HG03442 (cell line): ENCODE measurements around the gene TRRAP.

Experiments used
- ATAC-seq: cut with Tn5 transposase; IDR thresholded peaks from one replicate; pipeline ENCODE4 v1.9.1; 2021; ENCODE audit warnings: mild to moderate bottlenecking, moderate library complexity; ENCODE audit not compliant: unreplicated experiment

The TRRAP gene

GRCh38 chr7:98887038-98887437 lies 8.7 kb downstream of the TRRAP start:
- ATAC-seq: no peak

DNA sequence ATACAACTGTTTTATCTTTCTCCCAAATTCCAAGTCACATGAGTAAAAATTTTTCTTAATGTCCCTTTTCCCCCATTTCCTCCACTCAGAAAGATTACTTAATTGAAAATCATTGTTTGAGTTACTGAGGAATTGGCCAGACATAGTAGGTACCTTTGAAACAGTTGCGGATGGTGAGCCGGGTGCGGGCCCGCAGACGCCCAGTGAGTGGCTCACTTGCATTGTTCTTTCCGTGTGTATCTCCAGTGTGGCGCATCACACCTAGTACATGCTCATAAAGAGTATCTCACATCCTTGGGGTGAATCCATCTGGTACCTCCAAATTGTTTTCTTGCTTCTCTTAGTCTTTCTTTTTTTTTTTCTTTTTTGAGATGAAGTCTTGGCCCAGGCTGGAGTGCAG lies 14.3 kb downstream of the TRRAP start:
- no peak for ATAC-seq

GRCh38 chr7:98899816-98900215 lies 21.5 kb downstream of the TRRAP start:
- ATAC-seq: no peak

GRCh38 chr7:98900815-98901214 lies 22.5 kb downstream of the TRRAP start:
- ATAC-seq: no peak

DNA sequence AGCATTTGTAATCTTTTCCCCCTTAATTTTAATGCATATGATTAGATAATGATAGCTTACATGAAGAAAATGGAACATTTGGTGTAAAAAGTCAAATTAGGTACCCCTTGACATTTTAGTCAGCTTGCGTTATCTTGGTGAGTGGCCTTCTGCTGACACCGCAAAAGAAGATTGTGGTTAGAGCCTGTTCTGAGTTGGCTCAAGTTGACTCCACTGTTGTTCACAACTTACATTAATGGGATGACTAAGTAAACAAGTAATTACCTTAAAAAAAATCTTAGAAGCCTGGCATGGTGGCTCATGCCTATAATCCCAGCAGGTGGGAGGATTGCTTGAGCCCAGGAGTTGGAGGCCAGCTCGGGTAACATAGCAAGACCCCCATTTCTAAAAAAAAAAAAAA lies 24.2 kb downstream of the TRRAP start:
- ATAC-seq: no peak

DNA sequence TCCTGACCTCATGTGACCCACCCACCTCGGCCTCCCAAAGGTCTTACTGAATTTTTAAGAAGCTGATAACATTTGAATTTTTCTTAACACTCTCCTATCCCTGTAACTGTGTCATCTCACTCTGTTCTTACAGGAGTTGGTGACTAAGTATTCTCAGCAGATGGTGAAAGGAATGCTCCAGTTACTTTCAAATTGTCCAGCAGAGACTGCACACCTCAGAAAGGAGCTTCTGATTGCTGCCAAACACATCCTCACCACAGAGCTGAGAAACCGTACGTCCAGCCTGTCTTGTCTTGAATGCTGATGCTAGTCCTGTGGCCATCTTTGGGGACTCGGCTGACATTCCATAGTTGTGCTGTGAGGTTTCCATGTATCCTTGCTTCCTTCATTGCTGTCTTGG lies 24.9 kb downstream of the TRRAP start:
- ATAC-seq: no peak

- no peak for ATAC-seq
These were observed 29.2 kb downstream of the TRRAP start for GRCh38 chr7:98907570-98907969.

- no peak for ATAC-seq
These were observed 30.3 kb downstream of the TRRAP start for GRCh38 chr7:98908585-98908984.

DNA sequence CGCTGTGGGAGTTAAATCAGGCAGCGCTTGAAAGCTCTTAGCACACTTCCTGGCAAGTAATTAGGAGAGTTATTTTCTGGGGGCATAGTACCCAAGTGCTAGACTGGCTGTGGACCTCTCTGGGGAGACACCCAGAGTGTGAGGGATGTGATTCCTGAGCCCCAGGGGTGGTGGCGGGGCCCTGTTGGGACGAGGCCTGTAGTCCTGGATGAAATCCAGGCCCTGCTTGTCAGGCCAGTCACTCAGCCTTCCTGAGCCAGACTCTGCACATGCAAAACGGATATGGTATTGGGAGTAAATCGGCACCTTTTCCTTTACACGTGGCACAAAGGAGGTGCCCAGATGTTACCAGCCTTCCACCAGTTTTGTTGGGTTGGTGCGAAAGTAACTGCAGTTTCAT lies 31.2 kb downstream of the TRRAP start:
- ATAC-seq: no peak

- no peak for ATAC-seq
These were observed 32.1 kb downstream of the TRRAP start for GRCh38 chr7:98910427-98910826.

DNA sequence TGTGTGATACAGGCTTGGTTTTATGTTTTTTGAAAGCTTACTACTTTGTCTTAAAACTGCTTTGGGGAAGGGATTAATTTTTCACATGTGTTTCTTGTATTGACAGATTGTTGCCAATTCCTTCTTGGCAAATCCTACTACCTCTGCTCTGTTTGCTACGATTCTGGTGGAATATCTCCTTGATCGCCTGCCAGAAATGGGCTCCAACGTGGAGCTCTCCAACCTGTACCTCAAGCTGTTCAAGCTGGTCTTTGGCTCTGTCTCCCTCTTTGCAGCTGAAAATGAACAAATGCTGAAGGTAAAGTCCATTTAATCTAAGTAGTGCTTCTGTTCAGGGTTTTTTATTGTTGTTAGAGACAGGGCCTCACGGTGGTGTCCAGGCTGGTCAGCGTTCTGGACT lies 33.6 kb downstream of the TRRAP start:
- ATAC-seq: no peak

DNA sequence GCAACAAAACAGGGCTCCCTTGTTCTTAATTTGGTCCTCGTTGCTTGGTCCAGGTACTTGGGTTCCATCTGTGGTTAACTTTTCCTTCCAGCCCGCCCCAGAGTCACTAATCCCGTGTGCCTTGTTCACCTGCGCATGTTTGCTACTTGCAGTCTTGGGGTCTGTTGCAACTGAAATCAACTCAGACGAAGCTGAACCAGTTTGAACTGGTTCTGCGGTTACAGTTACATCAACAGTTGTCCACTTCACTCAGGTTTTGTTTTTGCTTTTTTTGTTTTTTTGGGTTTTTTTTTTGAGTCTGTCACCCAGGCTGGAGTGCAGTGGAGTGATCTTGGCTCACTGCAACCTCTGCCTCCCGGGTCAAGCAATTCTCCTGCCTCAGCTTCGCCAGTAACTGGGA lies 34.7 kb downstream of the TRRAP start:
- no peak for ATAC-seq

- no peak for ATAC-seq
These were observed 35.3 kb downstream of the TRRAP start for GRCh38 chr7:98913612-98914011.

DNA sequence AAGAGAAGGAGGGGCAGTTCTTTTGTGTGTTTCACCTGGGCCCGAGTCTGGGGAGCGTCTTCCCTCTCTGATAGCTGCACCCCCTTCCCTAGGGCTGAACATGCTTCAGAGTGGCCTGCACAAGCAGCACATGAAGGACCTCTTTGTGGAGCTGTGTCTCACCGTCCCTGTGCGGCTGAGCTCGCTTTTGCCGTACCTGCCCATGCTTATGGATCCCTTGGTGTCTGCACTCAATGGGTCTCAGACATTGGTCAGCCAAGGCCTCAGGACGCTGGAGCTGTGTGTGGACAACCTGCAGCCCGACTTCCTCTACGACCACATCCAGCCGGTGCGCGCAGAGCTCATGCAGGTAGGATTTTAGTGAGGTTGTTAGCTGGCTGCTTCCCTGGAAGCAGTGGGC lies 39.0 kb downstream of the TRRAP start:
- ATAC-seq: no peak

DNA sequence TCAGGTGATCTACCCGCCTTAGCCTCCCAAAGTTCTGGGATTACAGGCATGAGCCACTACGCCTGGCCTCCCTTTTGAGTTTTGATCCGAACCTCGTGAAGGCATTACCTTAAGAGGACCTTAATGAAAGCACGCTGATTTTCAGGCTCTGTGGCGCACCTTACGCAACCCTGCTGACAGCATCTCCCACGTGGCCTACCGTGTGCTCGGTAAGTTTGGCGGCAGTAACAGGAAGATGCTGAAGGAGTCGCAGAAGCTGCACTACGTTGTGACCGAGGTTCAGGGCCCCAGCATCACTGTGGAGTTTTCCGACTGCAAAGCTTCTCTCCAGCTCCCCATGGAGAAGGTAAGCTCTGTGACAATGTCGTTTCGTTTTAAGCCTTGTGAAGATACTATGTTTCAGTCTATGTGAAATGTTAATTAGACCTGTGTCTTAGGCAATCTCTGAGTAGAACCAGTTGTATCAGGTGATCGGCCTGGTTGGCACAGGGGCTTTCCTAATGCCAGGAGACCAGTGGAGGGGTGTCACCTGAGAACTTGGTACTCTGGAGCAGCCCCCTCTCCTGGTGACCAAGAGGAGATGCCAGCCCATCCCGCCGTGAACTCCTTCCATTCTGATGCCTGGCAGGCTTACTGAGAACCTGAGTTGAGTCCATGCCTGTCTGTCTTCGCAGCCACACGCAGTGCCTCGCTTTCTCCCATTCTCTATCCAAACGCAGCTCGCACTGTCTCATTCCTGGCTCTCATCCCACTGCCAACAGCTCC lies 43.5 kb downstream of the TRRAP start:
- no peak for ATAC-seq

DNA sequence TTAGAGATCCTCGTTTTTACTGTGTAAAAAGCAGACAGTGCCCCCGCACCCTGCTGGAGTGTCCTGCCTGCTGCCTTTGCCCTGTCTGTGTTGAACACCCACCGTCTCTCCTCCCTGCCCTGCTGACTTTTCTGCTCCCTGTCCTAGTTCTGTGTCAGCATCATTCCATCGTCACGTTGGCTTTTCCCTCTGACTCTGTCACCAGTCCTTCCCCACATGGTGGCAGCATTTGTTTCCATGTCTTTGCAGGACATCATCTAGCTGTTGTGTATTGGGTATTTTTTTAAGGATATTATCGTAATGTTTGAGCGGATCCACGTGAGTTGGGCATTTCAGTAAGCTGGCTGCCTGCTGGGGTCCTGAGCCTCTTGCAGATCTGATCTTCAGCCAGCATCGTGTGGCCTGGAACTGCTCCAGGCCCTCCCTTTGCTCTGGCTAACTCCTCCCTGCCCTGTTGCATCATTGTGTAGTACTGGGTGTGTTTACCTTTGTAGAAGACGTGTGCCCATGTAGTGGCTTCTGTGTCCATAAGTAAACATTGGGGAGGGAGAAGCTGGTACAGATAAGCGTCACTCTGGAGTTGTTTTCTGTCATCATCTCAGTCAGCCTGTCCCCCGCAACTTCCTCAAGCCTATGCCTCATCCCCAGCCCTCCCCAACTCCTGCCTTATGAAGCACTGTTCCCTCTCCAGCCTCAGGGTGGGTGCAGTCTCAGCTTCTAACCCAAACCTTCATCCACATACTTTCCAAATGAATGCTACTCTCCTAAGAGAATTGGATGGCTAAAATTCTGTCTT lies 44.3 kb downstream of the TRRAP start:
- ATAC-seq: no peak

DNA sequence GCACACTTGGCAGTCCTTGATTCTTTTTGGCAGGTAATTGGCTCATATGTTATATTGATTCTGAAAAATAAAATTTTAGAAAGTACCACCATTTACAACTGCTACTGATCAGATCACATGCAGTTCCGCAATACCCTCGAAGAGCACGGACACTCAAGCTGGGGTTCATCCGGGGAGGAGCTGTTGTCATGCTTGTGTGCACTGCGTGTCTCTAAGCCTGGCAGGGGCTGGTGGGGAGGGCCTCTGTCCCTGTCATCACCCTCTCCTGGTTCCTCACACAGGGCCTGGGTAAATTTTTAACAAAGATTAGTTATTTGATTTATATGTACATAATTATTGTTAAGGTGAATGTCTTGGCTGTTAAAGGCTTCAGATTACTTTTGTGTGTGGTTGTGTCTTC lies 45.2 kb downstream of the TRRAP start:
- ATAC-seq: no peak

GRCh38 chr7:98927125-98927524 lies 48.8 kb downstream of the TRRAP start:
- no peak for ATAC-seq

DNA sequence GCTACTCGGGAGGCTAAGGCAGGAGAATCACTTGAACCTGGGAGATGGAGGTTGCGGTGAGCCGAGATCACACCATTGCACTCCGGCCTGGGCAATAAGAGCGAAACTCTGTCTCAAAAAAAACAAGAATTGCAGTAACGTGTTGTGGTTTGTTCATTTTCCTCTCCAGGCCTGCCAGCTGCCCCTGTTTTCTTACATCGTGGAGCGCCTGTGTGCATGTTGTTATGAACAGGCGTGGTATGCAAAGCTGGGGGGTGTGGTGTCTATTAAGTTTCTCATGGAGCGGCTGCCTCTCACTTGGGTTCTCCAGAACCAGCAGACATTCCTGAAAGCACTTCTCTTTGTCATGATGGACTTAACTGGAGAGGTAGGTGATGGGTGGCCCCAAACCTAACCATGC lies 52.1 kb downstream of the TRRAP start:
- peak; percentile 52 for ATAC-seq

GRCh38 chr7:98930921-98931320 lies 52.6 kb downstream of the TRRAP start:
- ATAC-seq: peak; percentile 91

GRCh38 chr7:98933321-98933720 lies 55.0 kb downstream of the TRRAP start:
- no peak for ATAC-seq

DNA sequence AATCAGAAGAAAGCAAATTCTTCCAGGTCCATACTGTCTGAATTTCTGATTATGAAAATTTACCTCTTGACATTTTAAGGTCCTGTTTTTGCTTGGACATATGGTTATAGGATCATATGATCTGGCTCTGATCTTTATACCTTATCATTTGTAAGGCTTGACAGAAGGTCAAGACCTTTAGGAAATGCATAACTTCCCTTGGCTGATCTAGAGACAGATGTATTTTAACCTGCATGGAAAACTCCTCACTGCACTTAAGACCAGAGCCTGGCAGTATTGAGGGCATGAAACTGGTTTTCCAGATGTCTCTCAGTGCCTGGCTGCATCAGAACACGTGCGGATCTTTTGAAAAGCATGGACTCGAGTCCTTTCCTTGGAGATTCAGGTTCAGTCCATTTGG lies 55.9 kb downstream of the TRRAP start:
- no peak for ATAC-seq
